HCT116 (cell line): ENCODE results near the gene SIRPD. TPM values are rescaled to one million over a fixed set of nuclear protein-coding genes. Genes with fewer than 3 reads are reported as not detected.
A peak's percentile ranks its signal among the peaks of the same experiment; 100 is the strongest.

Experiments
- ATAC-seq: fragments of 200-7000 bp; cut with Tn5 transposase; 2 replicates; pipeline ENCODE4 v1.9.1; 2020; ENCODE audit warnings: mild to moderate bottlenecking, moderate library complexity
- BruUV-seq: library from RNA; stranded (reverse); fragments of 400-500 nt; replicated peaks from 2 replicates; lab custom pipeline; 2021; lab: Mats Ljungman, UMichigan
- CTCF ChIA-PET: fragments of 300-600 bp; sonication (Branson Sonifier 250); formaldehyde crosslinking; loops from one replicate; lab custom pipeline; 2021; ENCODE audit warnings: antibody characterized with exemption; lab: Charles Lee
- POLR2A ChIA-PET: fragments of 300-600, 350-600 bp; sonication (Branson Sonifier 250); formaldehyde crosslinking; loops from one replicate; lab custom pipeline; 2021; ENCODE audit warnings: antibody characterized with exemption; lab: Charles Lee
- RAD21 ChIA-PET, 2 experiments: fragments of 300-600 bp; sonication (Branson Sonifier 250); formaldehyde crosslinking; loops; one replicate each; lab custom pipeline; 2023; ENCODE audit warnings: low total read pairs in 2 of 2; ENCODE audit not compliant: uncharacterized antibody in 2 of 2, unreplicated experiment in 2 of 2, low non-redundant PET in 1 of 2; lab: Charles Lee
- DNase-seq: peaks from one replicate; pipeline ENCODE4 v3.0.0-alpha.2; 2010; ENCODE audit warnings: low read depth, low spot score
- H2AFZ ChIP-seq: fragments of 200-600 bp; shearing (Covaris generic), sonication (generic); 2 replicates; pipeline ENCODE4 v1.6.1; 2017; ENCODE audit warnings: low read depth, mixed run types, mixed read lengths, antibody characterized with exemption, low read length; ENCODE audit not compliant: poor library complexity, severe bottlenecking
- H3K27ac ChIP-seq: 2 replicates; pipeline ENCODE4 v1.5.1; 2012; ENCODE audit warnings: low read depth, low read length
- H3K27me3 ChIP-seq: fragments of 200-600 bp; sonication (generic); 2 replicates; pipeline ENCODE4 v1.6.1; 2016; ENCODE audit warnings: mixed run types, low read length, mixed read lengths; ENCODE audit not compliant: insufficient read depth
- H3K36me3 ChIP-seq, 2 experiments: fragments of 200-500 bp in 1 of 2; fragments of 200-600 bp in 1 of 2; sonication (Bioruptor generic) in 1 of 2; sonication (generic) in 1 of 2; 2 replicates each; pipeline versions ENCODE4 v1.5.1 to v1.6.1; 2014 to 2016; ENCODE audit warnings: low read length in 2 of 2, inconsistent platforms in 1 of 2, mixed read lengths in 1 of 2, mixed run types in 1 of 2; ENCODE audit not compliant: insufficient read depth in 2 of 2, control insufficient read depth in 1 of 2
- H3K4me1 ChIP-seq, 2 experiments: fragments of 200-600 bp in 1 of 2; sonication (generic) in 1 of 2; 2 replicates each; pipeline versions ENCODE4 v1.5.1 to v1.6.1; 2012 to 2017; ENCODE audit warnings: low read length in 2 of 2, inconsistent platforms in 1 of 2, mild to moderate bottlenecking in 1 of 2, mixed read lengths in 1 of 2, mixed run types in 1 of 2, moderate library complexity in 1 of 2; ENCODE audit not compliant: insufficient read depth in 2 of 2, control insufficient read depth in 1 of 2
- H3K4me2 ChIP-seq: fragments of 200-600 bp; sonication (generic); 2 replicates; pipeline ENCODE4 v1.6.1; 2017; ENCODE audit warnings: mixed run types, low read length, mixed read lengths
- H3K4me3 ChIP-seq, 2 experiments: fragments of 200-600 bp in 1 of 2; sonication (generic) in 1 of 2; replicated peaks in 1 of 2; 2 replicates each; pipeline ENCODE4 v1.5.1; 2011 to 2016; ENCODE audit warnings: low read length in 2 of 2, control low read depth in 1 of 2, low read depth in 1 of 2, mild to moderate bottlenecking in 1 of 2, mixed read lengths in 1 of 2, mixed run types in 1 of 2
- H3K79me2 ChIP-seq: fragments of 200-600 bp; sonication (generic); 2 replicates; pipeline ENCODE4 v1.6.1; 2017; ENCODE audit warnings: mild to moderate bottlenecking, mixed run types, low read length, moderate library complexity, mixed read lengths; ENCODE audit not compliant: insufficient read depth
- H3K9ac ChIP-seq: fragments of 200-600 bp; sonication (generic); 2 replicates; pipeline ENCODE4 v1.6.1; 2016; ENCODE audit warnings: low read length, mixed read lengths
- H3K9me2 ChIP-seq: fragments of 200-600 bp; sonication (generic), shearing (Covaris generic); 2 replicates; pipeline ENCODE4 v1.6.1; 2017; ENCODE audit warnings: mixed run types, mild to moderate bottlenecking, moderate library complexity; ENCODE audit not compliant: insufficient read depth
- H3K9me3 ChIP-seq, 2 experiments: fragments of 200-500 bp in 1 of 2; fragments of 200-600 bp in 1 of 2; sonication (Bioruptor generic) in 1 of 2; sonication (generic) in 1 of 2; 2 replicates each; pipeline ENCODE4 v1.6.1; 2014 to 2017; ENCODE audit warnings: low read length in 2 of 2, mixed read lengths in 2 of 2, inconsistent platforms in 1 of 2, low read depth in 1 of 2, mild to moderate bottlenecking in 1 of 2, mixed run types in 1 of 2, moderate library complexity in 1 of 2; ENCODE audit not compliant: control insufficient read depth in 1 of 2, insufficient read depth in 1 of 2
- H4K20me1 ChIP-seq: fragments of 200-600 bp; sonication (generic), shearing (Covaris generic); 2 replicates; pipeline ENCODE4 v1.6.1; 2017; ENCODE audit warnings: mixed run types, mild to moderate bottlenecking, moderate library complexity; ENCODE audit not compliant: insufficient read depth
- CBX3 ChIP-seq: IDR thresholded peaks from 2 replicates; pipeline ENCODE4 v1.6.1; 2012; ENCODE audit warnings: low read depth
- EGR1 ChIP-seq: IDR thresholded peaks from 2 replicates; pipeline ENCODE4 v1.6.1; 2012; ENCODE audit warnings: low read depth
- ELF1 ChIP-seq: IDR thresholded peaks from 2 replicates; pipeline ENCODE4 v1.6.1; 2012; ENCODE audit warnings: low read depth, borderline replicate concordance
- EZH2phosphoT487 ChIP-seq: fragments of 200-600 bp; IDR thresholded peaks from 2 replicates; pipeline ENCODE4 v1.6.1; 2018; ENCODE audit warnings: antibody characterized with exemption, borderline replicate concordance
- JUND ChIP-seq: IDR thresholded peaks from 2 replicates; pipeline ENCODE4 v1.6.1; 2012
- POLR2A ChIP-seq: IDR thresholded peaks from 2 replicates; pipeline ENCODE4 v1.7.0; 2011; ENCODE audit warnings: borderline replicate concordance; ENCODE audit not compliant: insufficient read depth, insufficient read length; ENCODE audit errors: extremely low read depth
- POLR2AphosphoS5 ChIP-seq: IDR thresholded peaks from 2 replicates; pipeline ENCODE4 v1.6.1; 2011; ENCODE audit warnings: mild to moderate bottlenecking, low read depth, low read length, moderate library complexity
- RAD21 ChIP-seq: IDR thresholded peaks from 2 replicates; pipeline ENCODE4 v1.6.1; 2012; ENCODE audit warnings: low read depth, mild to moderate bottlenecking
- SP1 ChIP-seq: IDR thresholded peaks from 2 replicates; pipeline ENCODE4 v1.6.1; 2012; ENCODE audit warnings: low read depth
- TCF7L2 ChIP-seq: IDR thresholded peaks from 2 replicates; pipeline ENCODE4 v1.7.0; 2011; ENCODE audit warnings: borderline replicate concordance, inconsistent platforms; ENCODE audit not compliant: insufficient read depth, insufficient read length; ENCODE audit errors: extremely low read depth
- ZFX ChIP-seq: fragments of 450-650 bp; IDR thresholded peaks from 2 replicates; pipeline ENCODE4 v1.6.1; 2017
- ZNF274 ChIP-seq: fragments of 200-500 bp; sonication (Bioruptor generic); IDR thresholded peaks from 2 replicates; pipeline ENCODE4 v1.6.1; 2014; ENCODE audit warnings: mild to moderate bottlenecking, low read depth, low read length, inconsistent platforms
- intact Hi-C: fragments of 100-400 bp; cut with micrococcal nuclease; formaldehyde crosslinking; loops from 2 replicates; pipeline ENCODE4 v1.10.0; 2022
- total RNA-seq: library from RNA; stranded (reverse); gene quantifications from one replicate; pipeline ENCODE4 v1.2.1, GENCODE V29; 2021; ENCODE audit not compliant: unreplicated experiment
- TF ChIP-seq, protein P1 (sequence below): IDR thresholded peaks from 2 replicates; pipeline ENCODE4 v1.6.1; 2012; ENCODE audit warnings: low read depth
- TF ChIP-seq, protein P2 (sequence below): IDR thresholded peaks from 2 replicates; pipeline ENCODE4 v1.6.1; 2012
- TF ChIP-seq, protein P3 (sequence below), 3 experiments: fragments of 200-600 bp in 1 of 3; sonication (generic) in 1 of 3; IDR thresholded peaks in 2 of 3; conservative IDR thresholded peaks in 1 of 3; 2 replicates each; pipeline ENCODE4 v1.5.1; 2012 to 2017; ENCODE audit warnings: low read depth in 2 of 3, low read length in 2 of 3, antibody characterized with exemption in 1 of 3, borderline replicate concordance in 1 of 3, control low read depth in 1 of 3, mild to moderate bottlenecking in 1 of 3, mixed read lengths in 1 of 3, mixed run types in 1 of 3, moderate library complexity in 1 of 3; ENCODE audit not compliant: insufficient read depth in 1 of 3

Gene SIRPD
- total RNA-seq, 1 experiment from 2014 or later = not detected

DNA sequence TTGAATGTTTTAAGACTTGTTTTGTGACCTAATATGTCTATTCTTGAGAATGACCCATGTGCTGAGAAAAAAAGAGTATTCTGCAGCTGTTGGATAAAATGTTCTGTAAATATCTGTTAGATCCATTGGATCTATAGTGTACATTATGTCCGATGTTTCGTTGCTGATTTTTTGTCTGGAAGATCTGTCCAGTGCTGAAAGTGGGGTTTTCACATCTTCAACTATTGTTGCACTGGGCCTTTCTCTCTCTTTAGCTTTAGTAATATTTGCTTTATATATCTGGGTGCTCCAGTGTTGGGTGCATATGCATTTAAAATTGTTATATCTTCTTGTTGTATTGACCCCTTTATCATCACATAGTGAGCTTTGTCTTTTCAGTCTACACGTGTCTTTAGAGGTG, 60.6 kb downstream of the SIRPD start:
- no peak overlapping the region for H3K4me3 ChIP-seq
- no TSS peak for BruUV-seq
- H3K79me2 ChIP-seq = no peaks in the 10 kb centered on the region
- H3K9ac ChIP-seq = no peak overlapping the region
- no peak overlapping the region for H2AFZ ChIP-seq
- intact Hi-C loops = no loop called here
- no peaks in the 10 kb centered on the region for H4K20me1 ChIP-seq
- no peaks in the 10 kb centered on the region for H3K27me3 ChIP-seq
- no peaks in the 10 kb centered on the region; a peak in 1 of 4 replicates for H3K9me3 ChIP-seq
- ChIA-PET POLR2A (no interaction called here), RAD21 (interaction anchor here in 1 of 2 experiments (0.7 kb wide), 1 partner anchor 325 kb away, joined by 3 read pairs; no protein-coding TSS in a partner anchor), CTCF (no interaction called here)
- no peaks in the 10 kb centered on the region for H3K36me3 ChIP-seq
- ATAC-seq = no peak
- H3K9me2 ChIP-seq = no peaks in the 10 kb centered on the region
- DNase-seq = no peak
- H3K27ac ChIP-seq = no peak overlapping the region
- TF ChIP-seq, protein P1, sequence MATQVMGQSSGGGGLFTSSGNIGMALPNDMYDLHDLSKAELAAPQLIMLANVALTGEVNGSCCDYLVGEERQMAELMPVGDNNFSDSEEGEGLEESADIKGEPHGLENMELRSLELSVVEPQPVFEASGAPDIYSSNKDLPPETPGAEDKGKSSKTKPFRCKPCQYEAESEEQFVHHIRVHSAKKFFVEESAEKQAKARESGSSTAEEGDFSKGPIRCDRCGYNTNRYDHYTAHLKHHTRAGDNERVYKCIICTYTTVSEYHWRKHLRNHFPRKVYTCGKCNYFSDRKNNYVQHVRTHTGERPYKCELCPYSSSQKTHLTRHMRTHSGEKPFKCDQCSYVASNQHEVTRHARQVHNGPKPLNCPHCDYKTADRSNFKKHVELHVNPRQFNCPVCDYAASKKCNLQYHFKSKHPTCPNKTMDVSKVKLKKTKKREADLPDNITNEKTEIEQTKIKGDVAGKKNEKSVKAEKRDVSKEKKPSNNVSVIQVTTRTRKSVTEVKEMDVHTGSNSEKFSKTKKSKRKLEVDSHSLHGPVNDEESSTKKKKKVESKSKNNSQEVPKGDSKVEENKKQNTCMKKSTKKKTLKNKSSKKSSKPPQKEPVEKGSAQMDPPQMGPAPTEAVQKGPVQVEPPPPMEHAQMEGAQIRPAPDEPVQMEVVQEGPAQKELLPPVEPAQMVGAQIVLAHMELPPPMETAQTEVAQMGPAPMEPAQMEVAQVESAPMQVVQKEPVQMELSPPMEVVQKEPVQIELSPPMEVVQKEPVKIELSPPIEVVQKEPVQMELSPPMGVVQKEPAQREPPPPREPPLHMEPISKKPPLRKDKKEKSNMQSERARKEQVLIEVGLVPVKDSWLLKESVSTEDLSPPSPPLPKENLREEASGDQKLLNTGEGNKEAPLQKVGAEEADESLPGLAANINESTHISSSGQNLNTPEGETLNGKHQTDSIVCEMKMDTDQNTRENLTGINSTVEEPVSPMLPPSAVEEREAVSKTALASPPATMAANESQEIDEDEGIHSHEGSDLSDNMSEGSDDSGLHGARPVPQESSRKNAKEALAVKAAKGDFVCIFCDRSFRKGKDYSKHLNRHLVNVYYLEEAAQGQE = peak; percentile 40
- no peak for TF ChIP-seq EZH2phosphoT487
- peaks cover 4 to 25% of the 10 kb centered on the region in 2 experiments for H3K4me1 ChIP-seq
- no peak overlapping the region for H3K4me2 ChIP-seq

DNA sequence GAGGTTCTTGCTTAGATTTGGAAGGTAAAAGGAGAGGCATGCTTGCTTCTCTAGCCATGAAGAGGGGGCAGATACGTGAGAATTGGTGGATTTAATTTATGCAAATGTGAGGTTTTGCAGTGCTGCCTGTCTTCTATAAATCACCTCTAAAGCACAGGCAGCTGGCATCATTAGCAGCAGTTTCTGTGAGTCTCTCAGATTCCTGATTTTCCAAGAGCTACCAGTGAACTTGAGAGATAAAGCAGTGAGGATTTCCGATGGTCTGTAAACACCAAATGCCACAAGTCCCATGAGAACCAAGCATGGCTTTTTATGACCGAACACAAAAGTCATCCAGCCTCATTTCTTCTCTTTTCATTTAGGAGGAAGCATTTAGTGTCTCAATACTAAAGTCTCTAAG, 63.1 kb downstream of the SIRPD start:
- Histone ChIP-seq H3K36me3 (no peaks in the 10 kb centered on the region), H3K4me3 (no peak overlapping the region), H3K9ac (no peak overlapping the region), H3K4me2 (no peak overlapping the region), H4K20me1 (no peaks in the 10 kb centered on the region), H3K4me1 (peaks cover 0 to 23% of the 10 kb centered on the region in 2 experiments; a peak in 3 of 4 replicates), H3K27me3 (no peaks in the 10 kb centered on the region), H3K27ac (no peak overlapping the region), H3K9me2 (no peaks in the 10 kb centered on the region), H2AFZ (no peak overlapping the region), H3K9me3 (no peaks in the 10 kb centered on the region; a peak in 1 of 4 replicates), H3K79me2 (no peaks in the 10 kb centered on the region)
- POLR2A ChIA-PET = no interaction called here
- intact Hi-C loops = no loop called here
- DNase-seq (no peak), ATAC-seq (no peak)
- RAD21 ChIA-PET = no interaction called here
- CTCF ChIA-PET = interaction anchor here (2.1 kb wide), 1 partner anchor 9 kb away, joined by 11 read pairs; no protein-coding TSS in a partner anchor
- no TSS peak for BruUV-seq
- TF ChIP-seq POLR2A = no peak
- TF ChIP-seq JUND = no peak
- TF ChIP-seq EGR1 = no peak
- no peak for TF ChIP-seq CBX3
- TF ChIP-seq SP1 = no peak
- no peak for TF ChIP-seq ZFX
- no peak for TF ChIP-seq TCF7L2
- TF ChIP-seq, protein P2, sequence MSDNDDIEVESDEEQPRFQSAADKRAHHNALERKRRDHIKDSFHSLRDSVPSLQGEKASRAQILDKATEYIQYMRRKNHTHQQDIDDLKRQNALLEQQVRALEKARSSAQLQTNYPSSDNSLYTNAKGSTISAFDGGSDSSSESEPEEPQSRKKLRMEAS = no peak
- TF ChIP-seq ZNF274 = no peak
- TF ChIP-seq, protein P3, sequence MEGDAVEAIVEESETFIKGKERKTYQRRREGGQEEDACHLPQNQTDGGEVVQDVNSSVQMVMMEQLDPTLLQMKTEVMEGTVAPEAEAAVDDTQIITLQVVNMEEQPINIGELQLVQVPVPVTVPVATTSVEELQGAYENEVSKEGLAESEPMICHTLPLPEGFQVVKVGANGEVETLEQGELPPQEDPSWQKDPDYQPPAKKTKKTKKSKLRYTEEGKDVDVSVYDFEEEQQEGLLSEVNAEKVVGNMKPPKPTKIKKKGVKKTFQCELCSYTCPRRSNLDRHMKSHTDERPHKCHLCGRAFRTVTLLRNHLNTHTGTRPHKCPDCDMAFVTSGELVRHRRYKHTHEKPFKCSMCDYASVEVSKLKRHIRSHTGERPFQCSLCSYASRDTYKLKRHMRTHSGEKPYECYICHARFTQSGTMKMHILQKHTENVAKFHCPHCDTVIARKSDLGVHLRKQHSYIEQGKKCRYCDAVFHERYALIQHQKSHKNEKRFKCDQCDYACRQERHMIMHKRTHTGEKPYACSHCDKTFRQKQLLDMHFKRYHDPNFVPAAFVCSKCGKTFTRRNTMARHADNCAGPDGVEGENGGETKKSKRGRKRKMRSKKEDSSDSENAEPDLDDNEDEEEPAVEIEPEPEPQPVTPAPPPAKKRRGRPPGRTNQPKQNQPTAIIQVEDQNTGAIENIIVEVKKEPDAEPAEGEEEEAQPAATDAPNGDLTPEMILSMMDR (IDR thresholded peaks at IDR 0.05 in 2 of 3, conservative IDR thresholded peaks at IDR 0.05 in 1 of 3; ENCODE audit: borderline replicate concordance in 1 of 3, insufficient read depth in 1 of 3, low read depth in 2 of 3, low read length in 2 of 3) = no peak
- no peak for TF ChIP-seq EZH2phosphoT487
- no peak for TF ChIP-seq ELF1
- TF ChIP-seq POLR2AphosphoS5 = no peak
- TF ChIP-seq RAD21 = no peak
